ENCODE results near the gene CD38. TPM values are rescaled to one million over a fixed set of nuclear protein-coding genes. Genes with fewer than 3 reads are reported as not detected.
"Not testable (repeated sequence)": the region's sequence is repeated elsewhere in the genome, so short reads cannot be mapped to it uniquely, and the experiment has no call there.

Gene CD38
- 1 to 10 TPM in 1 of 2 donors, under 1 TPM in 1; 0.68 to 1.0 TPM for total RNA-seq
- polyA plus RNA-seq (ENCODE audit: insufficient read depth, low read depth, low replicate concordance), result 2.2 TPM
- long read RNA-seq, donor 1, full-length matches to known transcripts, result 1 of 1 reads
- long read RNA-seq, donor 1, partial matches to known transcripts, result 0 of 1 reads
- long read RNA-seq, donor 1, other reads (novel, unspliced or antisense), result 0 of 1 reads
- long read RNA-seq, donor 2, full-length matches to known transcripts, result 5 of 5 reads
- long read RNA-seq, donor 2, partial matches to known transcripts, result 0 of 5 reads
- long read RNA-seq, donor 2, other reads (novel, unspliced or antisense), result 0 of 5 reads

DNA sequence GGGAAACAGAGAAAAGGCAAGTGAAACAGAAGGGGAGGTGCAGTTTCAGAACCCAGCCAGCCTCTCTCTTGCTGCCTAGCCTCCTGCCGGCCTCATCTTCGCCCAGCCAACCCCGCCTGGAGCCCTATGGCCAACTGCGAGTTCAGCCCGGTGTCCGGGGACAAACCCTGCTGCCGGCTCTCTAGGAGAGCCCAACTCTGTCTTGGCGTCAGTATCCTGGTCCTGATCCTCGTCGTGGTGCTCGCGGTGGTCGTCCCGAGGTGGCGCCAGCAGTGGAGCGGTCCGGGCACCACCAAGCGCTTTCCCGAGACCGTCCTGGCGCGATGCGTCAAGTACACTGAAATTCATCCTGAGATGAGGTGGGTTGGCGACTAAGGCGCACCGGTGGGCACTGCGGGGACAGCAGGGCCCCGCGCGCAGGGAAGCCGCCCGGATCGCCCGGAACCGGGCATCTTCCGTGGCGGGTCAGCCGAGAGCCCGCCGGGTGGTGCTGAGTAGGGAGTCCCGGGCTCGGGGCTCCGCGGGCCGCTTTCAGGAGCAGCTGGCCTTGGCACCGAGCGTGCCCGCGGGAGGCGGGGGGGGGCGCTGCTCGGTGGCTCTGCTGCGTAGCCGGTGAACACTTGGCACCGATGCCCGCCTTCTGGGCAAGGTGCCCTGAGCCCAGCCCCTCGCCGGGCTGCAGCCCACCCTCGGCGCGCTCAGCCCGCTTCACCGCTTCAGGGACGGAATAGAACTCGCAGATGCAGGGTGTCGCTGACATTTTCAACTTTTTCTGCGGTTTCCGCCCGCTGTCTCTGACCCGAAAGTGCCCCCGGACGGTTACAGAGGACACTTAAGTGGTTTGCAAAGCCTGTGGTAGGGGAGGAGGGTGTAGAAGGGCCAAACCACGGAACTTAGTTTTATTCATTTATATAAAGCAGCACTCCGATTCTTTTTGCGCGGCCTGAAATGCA, at the start of gene CD38:
Gene CD38 (plus strand): TSS at position 40 of the 953 bp plus-strand sequence. CDS start 87 bp downstream, at position 127.
- 1 to 2% methylated on average over 25 to 52 of the region's 76 CpGs for WGBS, 2 donors
- TF ChIP-seq CTCF (IDR thresholded peaks at IDR 0.05) (no peak), POLR2A (IDR thresholded peaks at IDR 0.05) (no peak)
- DNase-seq, result no peak
- Histone ChIP-seq H3K27ac (no peak within 1 kb of the TSS), H3K9me3 (no peaks in the 10 kb centered on the region), H3K4me3 (peak within 1 kb of the TSS; percentile 40 to 63), H3K27me3 (no peaks in the 10 kb centered on the region), H3K4me1 (peaks cover 7% of the 10 kb centered on the region), H3K36me3 (ENCODE audit: low read depth, missing control alignments) (no peaks in the 10 kb centered on the region)
- intact Hi-C loops (cut with DNase I; ENCODE audit: low total_unique reads), result no loop called here

- no peaks in the 10 kb centered on the region for H3K4me1 ChIP-seq
- H3K27ac ChIP-seq, result no peak overlapping the region
- intact Hi-C loops (cut with DNase I; ENCODE audit: low total_unique reads), result no loop called here
- no peak overlapping the region for H3K4me3 ChIP-seq
- H3K36me3 ChIP-seq (ENCODE audit: low read depth, missing control alignments), result no peaks in the 10 kb centered on the region
- H3K9me3 ChIP-seq, result no peaks in the 10 kb centered on the region
- DNase-seq, result peak; percentile 29
- H3K27me3 ChIP-seq, result no peaks in the 10 kb centered on the region
- TF ChIP-seq POLR2A (IDR thresholded peaks at IDR 0.05) (no peak), CTCF (IDR thresholded peaks at IDR 0.05) (peak; percentile 69 to 91 (median 76))
- WGBS, 2 donors, result 26 to 41% methylated on average over 3 of the region's 3 CpGs
These were observed 48.1 kb upstream of the CD38 start for GRCh38 chr4:15729910-15730533.

- H3K27me3 ChIP-seq; intact Hi-C loops (cut with DNase I; ENCODE audit: low total_unique reads); H3K9me3 ChIP-seq; H3K36me3 ChIP-seq (ENCODE audit: low read depth, missing control alignments); H3K27ac ChIP-seq; H3K4me3 ChIP-seq; DNase-seq; H3K4me1 ChIP-seq: not testable (repeated sequence)
- WGBS, 2 donors, result 76 to 79% methylated on average over 5 of the region's 5 CpGs
These were observed 45.1 kb upstream of the CD38 start for GRCh38 chr4:15733061-15733460.

GRCh38 chr4:15735536-15735935, 42.6 kb upstream of the CD38 start:
- Histone ChIP-seq H3K27me3 (no peaks in the 10 kb centered on the region), H3K4me3 (no peak overlapping the region), H3K36me3 (ENCODE audit: low read depth, missing control alignments) (no peaks in the 10 kb centered on the region), H3K4me1 (no peaks in the 10 kb centered on the region), H3K27ac (no peak overlapping the region), H3K9me3 (no peaks in the 10 kb centered on the region)
- DNase-seq, result no peak
- intact Hi-C loops (cut with DNase I; ENCODE audit: low total_unique reads), result no loop called here
- TF ChIP-seq POLR2A (IDR thresholded peaks at IDR 0.05) (no peak), CTCF (IDR thresholded peaks at IDR 0.05) (no peak)
- 80 to 87% methylated on average over 6 of the region's 6 CpGs for WGBS, 2 donors

DNA sequence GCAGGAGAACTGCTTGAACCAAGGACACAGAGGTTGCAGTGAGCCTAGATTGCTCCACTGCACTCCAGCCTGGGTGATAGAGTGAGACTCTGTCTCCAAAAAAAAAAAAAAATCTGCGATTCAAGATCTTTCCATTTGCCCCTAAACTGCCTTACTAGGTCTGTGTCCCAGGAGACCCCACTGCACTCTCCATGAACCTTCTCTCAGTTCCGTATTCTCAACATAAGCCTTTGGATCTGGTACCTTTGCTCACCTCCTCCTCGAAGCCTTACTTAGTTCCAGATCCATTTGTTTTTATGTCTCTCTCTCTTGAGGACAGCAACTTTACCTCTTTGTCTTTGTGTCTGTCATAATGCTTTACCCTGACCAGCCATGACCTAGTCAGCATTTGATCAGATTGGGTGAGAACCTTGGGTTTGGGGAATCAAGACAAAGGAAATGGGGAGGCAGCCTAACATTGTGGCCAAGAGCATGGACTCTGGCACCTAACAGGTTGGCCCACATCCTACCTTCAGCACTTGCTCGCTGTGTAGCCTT, 41.5 kb upstream of the CD38 start:
- WGBS, 2 donors, result 75 to 86% methylated on average over 4 of the region's 4 CpGs

More for the DNA sequence above, 41.5 kb upstream of the CD38 start:
- TF ChIP-seq CTCF (IDR thresholded peaks at IDR 0.05) (no peak), POLR2A (IDR thresholded peaks at IDR 0.05) (no peak)
- intact Hi-C loops (cut with DNase I; ENCODE audit: low total_unique reads), result no loop called here
- Histone ChIP-seq H3K4me3 (no peak overlapping the region), H3K9me3 (no peaks in the 10 kb centered on the region), H3K4me1 (no peaks in the 10 kb centered on the region), H3K36me3 (ENCODE audit: low read depth, missing control alignments) (no peaks in the 10 kb centered on the region), H3K27me3 (no peaks in the 10 kb centered on the region), H3K27ac (no peak overlapping the region)
- no peak for DNase-seq
